Measurements from ENCODE around the gene CUTA.

The CUTA gene

GRCh38 chr6:33420491-33421343 is 2.8 kb upstream of the CUTA start:
- no peak for DNase-seq

DNA sequence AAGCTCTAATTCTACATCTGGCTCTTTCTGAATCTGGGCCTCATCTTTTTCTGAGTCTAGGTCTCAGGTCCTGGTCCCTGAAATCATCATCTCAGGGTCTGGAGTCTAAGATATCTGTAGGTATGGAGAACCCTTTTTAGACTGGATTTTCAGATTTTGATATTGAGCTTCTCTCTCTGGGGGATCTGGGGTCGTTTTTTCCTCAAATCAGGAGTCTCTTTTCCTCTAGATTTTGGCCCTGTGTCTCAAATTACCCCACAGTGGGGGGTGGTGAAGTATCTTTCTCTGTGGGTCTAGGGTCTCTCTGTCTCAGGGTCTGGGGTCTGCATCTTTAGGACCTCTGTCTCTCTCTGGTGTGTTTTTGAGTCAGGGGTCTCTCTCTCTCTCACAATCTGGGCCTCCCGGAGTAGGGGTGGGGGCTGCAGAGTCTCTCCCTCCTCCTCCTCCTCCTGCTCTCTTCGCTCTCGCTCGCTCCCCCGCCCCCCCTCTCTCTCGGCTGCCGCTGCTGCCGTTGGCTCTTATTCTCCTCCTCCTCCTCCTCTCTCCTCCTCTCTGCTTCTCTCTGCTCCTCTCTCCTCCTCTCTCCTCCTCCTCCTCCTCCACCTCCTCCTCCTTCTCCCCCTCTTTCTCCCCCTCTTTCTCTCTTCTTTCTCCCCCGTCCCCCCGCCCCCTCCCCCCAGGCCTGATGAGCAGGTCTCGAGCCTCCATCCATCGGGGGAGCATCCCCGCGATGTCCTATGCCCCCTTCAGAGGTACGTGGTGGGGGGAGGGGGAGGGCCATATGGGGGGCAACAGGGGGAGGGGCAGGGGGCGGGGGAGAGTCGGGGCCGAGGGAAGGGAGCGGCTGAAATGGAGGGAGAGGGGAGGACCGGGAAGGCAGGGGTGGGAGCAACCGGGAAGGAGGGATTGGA is 1.9 kb upstream of the CUTA start, which contains the start of gene SYNGAP1:
SYNGAP1 (plus strand) TSS at position 486 of the 911 bp plus-strand sequence; CDS start at position 686, 200 bp downstream.
- DNase-seq: peak; percentile 58 to 66

- DNase-seq: peak; percentile 62 to 67
Observed at GRCh38 chr6:33418690-33419291, 884 bp upstream of the CUTA start.

DNA sequence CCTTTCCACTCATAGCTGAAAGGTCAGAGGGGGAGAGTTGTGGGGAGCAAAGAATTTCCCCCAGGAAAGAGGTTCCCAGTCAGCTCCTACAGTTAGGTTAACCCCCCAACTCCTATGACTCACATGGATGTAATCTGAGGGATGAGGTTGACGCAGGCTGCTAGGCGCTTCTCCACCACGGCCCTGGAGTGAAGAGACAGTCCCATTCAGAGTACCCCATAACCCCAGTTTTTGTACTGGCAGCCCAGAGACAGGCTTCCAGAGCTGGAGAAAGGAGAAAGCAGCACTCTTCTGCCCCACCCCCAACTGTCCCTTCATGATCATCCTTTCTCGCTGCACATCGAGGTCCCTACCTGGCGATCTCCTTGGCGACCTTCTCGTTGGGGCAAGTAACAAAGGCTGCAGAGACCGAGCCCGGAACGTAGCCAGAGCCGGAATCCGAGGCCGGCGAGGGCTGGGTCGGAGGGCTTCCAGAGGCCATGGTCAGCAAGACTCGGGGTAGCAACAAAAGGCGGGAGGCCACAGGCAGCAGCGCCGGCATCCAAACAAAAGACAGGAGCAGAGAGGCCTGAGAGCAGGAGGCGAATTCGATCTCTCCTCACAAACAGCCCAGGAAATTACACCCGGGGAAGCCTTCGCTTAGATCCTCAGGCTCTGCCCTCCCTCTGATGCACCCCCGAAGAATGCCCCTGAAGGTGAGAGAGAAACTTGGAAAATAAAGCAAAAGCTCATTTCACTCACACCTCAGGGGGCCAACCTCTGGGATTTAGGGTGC is 592 bp downstream of the CUTA start:
- peak; percentile 47 for DNase-seq

DNA sequence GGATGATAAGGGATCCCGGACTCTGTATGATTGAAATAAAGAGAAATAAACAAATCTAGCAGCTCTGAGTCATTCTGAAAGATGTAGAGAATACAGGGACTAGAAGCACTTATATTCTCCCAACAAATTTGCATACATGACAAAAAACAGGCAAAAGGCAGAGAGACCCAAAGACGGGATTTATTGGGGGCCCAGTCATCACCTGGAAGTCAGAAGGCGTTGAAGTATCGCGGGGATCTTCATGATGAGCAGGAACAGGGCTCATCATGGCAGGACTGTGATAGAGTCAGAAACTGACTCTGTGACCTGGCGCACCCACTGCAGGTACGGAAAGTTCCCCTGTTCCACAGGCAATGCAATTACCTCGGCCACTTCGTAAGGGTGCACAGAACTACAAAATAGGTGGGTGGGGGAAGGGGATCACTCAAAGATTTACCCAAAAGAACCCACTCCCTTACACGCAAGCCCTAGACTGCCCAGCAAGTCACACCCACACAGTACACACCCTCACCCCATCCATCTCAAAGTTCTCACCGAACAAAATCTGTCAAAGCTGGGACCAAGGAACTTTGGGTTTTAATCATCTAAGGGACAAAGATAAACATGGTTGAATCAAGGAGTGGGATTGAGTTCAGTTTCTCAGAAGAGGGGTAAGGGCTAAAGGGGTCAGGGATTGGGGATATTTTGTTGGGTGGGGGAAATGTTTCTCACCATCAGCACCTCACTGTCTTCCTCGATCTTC is 1.4 kb downstream of the CUTA start:
- DNase-seq: peak; percentile 55 to 63

- DNase-seq: no peak
Observed at GRCh38 chr6:33415831-33416230, 2.1 kb downstream of the CUTA start.

GRCh38 chr6:33414592-33415271 is 3.2 kb downstream of the CUTA start:
- DNase-seq: no peak

- DNase-seq: no peak
Observed at GRCh38 chr6:33413241-33414120, 4.4 kb downstream of the CUTA start.

DNA sequence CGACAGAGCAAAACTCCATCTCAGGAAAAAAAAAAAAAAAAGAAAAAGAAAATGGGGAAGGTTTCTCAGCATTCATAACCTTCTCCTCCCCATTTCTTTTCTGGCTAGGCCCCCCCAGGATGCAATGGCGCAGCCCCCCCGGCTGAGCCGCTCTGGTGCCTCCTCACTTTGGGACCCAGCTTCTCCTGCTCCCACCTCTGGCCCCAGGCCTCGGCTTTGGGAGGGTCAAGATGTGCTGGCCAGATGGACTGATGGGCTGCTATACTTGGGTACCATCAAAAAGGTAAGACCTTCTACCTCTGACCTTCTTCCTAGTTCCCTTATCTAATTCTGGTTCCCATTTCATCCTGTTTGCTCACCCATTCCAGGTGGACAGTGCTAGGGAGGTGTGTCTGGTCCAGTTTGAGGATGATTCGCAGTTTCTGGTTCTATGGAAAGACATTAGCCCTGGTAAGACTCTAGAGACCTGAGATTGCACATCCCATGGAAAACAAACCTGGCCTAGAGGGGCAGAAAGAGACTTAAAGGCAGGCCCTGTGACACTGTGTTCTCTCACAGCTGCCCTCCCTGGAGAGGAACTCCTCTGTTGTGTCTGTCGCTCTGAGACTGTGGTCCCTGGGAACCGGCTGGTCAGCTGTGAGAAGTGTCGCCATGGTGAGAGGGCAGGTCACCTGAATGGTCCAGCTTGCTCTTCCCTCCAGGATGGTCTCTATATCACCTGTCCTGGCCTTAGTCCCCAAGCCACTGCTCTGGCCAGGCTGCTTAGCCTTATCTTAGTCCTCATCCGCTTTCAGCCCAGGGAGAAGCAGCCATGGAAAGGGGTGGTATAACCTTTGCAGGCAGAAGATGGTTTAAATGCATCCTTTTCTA is 5.5 kb downstream of the CUTA start:
- no peak for DNase-seq

DNA sequence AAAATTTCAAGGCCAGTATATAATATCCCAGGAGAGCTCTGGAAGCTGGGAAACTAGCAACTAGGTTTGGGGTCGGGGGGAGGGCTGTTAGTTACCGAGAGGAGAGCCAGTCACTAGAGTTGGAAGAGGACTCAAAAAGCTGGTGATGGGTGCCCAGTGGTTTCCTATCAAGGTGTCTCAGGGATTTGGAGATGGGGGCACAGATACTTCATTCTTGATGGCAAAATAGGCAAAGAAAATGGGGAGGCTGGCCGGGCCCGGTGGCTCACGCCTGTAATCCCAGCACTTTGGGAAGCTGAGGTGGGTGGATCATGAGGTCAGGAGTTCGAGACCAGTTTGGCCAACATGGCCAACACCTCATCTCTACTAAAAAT is 6.3 kb downstream of the CUTA start:
- no peak for DNase-seq

- no peak for DNase-seq
Observed at GRCh38 chr6:33410711-33411631, 6.9 kb downstream of the CUTA start, which contains the start of gene PHF1. TSS of gene PHF1 (plus strand) at chr6:33411014. CDS start at chr6:33412264, 1,250 bp downstream.

GRCh38 chr6:33410050-33410710 is 7.7 kb downstream of the CUTA start:
- peak; percentile 98 to 99 for DNase-seq

- DNase-seq: no peak
Observed at GRCh38 chr6:33407132-33407718, 10.7 kb downstream of the CUTA start.

DNA sequence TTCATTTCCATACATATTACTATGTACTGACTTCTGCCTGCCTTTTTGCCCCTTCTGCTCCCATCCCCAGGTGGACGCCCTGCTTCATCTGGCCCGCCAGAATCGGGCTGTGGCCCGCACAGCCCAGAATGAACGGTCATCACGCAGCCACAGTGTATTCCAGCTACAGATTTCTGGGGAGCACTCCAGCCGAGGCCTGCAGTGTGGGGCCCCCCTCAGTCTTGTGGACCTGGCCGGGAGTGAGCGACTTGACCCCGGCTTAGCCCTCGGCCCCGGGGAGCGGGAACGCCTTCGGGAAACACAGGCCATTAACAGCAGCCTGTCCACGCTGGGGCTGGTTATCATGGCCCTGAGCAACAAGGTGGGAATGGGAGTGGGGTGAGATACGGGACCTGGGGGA is 11.8 kb downstream of the CUTA start:
- no peak for DNase-seq

GRCh38 chr6:33405386-33405940 is 12.4 kb downstream of the CUTA start:
- DNase-seq: no peak

DNA sequence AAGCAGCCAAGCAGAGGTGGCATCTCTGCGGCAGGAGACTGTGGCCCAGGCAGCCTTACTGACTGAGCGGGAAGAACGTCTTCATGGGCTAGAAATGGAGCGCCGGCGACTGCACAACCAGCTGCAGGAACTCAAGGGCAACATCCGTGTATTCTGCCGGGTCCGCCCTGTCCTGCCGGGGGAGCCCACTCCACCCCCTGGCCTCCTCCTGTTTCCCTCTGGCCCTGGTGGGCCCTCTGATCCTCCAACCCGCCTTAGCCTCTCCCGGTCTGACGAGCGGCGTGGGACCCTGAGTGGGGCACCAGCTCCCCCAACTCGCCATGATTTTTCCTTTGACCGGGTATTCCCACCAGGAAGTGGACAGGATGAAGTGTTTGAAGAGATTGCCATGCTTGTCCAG is 13.0 kb downstream of the CUTA start:
- DNase-seq: no peak

Measured in activated T-cell treated with anti-CD3 and anti-CD28 coated beads, Interleukin-2, amount 50 U/mL, for 48 hours (primary cell).